ENCODE measurements around the gene HOXD11.

HOXD11 gene

DNA sequence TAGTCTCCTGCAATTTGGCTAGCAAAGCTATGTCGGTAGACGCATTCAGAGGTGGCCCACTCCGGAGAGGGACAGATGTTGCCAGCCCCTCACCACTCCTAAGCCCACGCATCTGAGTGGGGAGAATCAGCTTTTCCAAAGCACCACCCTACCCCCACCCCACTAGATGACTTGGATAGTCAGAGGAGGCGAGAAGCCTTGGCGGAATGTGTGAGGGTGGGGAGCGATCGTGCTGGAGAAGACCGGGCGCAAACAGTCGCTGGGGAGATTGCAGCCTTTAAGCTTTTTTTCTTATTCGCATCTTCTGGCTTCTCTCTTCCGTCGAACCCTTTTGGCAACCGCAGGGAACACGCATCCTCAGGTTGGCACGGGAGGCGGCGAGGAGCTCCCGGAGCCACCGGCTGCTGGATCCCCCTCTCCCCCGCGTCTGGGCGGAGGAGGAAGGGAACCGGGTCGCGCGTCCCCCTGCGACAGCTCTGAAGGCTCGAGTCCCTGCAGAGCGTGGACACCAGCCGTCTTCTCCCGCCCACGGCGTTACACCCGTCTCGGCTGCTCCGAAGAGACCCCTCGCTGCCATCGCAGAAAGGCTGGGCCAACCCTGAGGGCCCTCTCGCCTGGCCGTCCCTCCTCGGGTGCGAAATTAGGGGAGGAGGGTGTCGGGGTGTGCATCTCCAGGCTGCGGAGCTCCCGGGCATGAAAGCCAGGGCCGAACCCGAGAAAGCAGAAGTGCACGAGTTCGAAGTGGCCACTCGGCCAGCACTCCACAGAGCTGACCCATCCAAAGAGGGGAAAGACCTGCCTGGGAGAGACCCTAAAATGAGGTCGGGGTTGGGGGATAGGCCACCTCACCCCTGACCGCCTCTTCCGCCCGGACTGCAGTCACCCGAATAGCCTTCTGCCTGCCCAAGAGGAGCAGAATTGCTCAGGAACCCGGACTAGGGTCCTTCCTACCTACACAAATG is 35.5 kb upstream of the HOXD11 start:
- Histone ChIP-seq H3K27me3 (no peaks in the 10 kb centered on the region), H3K4me3 (ENCODE audit: low read depth, low read length) (no peak overlapping the region), H3K9me3 (no peaks in the 10 kb centered on the region), H3K4me1 (no peaks in the 10 kb centered on the region), H3K36me3 (no peaks in the 10 kb centered on the region)
- no peak for TF ChIP-seq CTCF (IDR thresholded peaks at IDR 0.05; ENCODE audit: low read depth, low read length)
- DNase-seq = no peak

DNA sequence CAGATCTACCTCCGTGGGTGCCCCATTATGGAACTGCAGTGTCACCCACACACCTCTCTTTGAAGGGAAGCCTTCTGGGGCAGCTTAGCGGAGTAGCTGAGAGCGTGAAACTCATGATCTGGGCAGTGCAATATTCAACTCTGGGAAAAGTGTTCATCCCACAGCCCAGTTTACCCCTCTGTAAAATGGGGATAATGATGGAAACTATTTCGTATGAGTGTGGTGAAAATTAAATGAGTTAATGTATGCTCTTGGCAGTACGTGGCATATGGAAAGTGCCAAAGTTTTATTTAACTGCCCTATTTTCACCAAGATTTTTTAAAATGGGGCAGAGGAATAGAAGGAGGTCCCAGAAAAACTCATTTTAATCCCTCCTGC is 34.8 kb upstream of the HOXD11 start:
- H3K27me3 ChIP-seq = no peaks in the 10 kb centered on the region
- TF ChIP-seq CTCF (IDR thresholded peaks at IDR 0.05; ENCODE audit: low read depth, low read length) = no peak

GRCh38 chr2:176072951-176073904 is 33.9 kb upstream of the HOXD11 start:
- H3K36me3 ChIP-seq = no peaks in the 10 kb centered on the region
- TF ChIP-seq CTCF (IDR thresholded peaks at IDR 0.05; ENCODE audit: low read depth, low read length) = no peak
- DNase-seq = no peak
- no peaks in the 10 kb centered on the region for H3K9me3 ChIP-seq
- no peak overlapping the region for H3K4me3 ChIP-seq (ENCODE audit: low read depth, low read length)
- no peaks in the 10 kb centered on the region for H3K4me1 ChIP-seq
- H3K27me3 ChIP-seq = no peaks in the 10 kb centered on the region; the same call in 1 of the 2 replicates

More for the DNA sequence above, 34.8 kb upstream of the HOXD11 start:
- no peaks in the 10 kb centered on the region for H3K9me3 ChIP-seq
- H3K36me3 ChIP-seq = no peaks in the 10 kb centered on the region
- no peaks in the 10 kb centered on the region for H3K4me1 ChIP-seq
- no peak overlapping the region for H3K4me3 ChIP-seq (ENCODE audit: low read depth, low read length)
- DNase-seq = no peak

DNA sequence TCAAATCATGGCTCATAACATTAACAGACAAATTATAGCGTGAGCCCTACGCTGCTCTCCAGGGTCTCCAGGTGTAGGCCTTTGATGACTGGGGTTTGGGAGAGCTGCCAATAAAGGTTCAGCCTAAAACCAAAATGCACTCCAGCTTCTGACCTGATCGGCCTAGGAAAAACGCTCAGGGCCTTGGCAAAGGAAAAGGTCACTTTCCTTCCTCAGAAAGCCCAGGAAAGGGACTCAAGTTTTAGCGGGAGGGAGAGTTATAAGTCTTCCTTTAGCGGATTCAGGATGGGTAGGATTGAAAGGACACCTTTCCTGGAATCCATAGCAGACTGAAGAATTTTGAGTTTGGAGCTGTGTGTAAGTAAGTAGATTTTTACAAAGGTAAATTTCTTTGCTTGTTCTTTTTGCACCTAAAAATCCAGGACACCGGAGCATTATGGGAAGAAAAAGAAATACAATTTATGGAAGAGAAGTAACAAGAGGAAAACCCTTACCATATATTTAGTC is 32.1 kb upstream of the HOXD11 start:
- no peaks in the 10 kb centered on the region for H3K9me3 ChIP-seq
- DNase-seq = no peak
- H3K27me3 ChIP-seq = peaks cover 13% of the 10 kb centered on the region; the same call in 1 of the 2 replicates
- no peaks in the 10 kb centered on the region for H3K4me1 ChIP-seq
- no peak overlapping the region for H3K4me3 ChIP-seq (ENCODE audit: low read depth, low read length)
- no peak for TF ChIP-seq CTCF (IDR thresholded peaks at IDR 0.05; ENCODE audit: low read depth, low read length)
- no peaks in the 10 kb centered on the region for H3K36me3 ChIP-seq

GRCh38 chr2:176075481-176075880 is 31.6 kb upstream of the HOXD11 start:
- DNase-seq = no peak

More at GRCh38 chr2:176075481-176075880, 31.6 kb upstream of the HOXD11 start:
- Histone ChIP-seq H3K4me3 (ENCODE audit: low read depth, low read length) (no peak overlapping the region), H3K9me3 (no peaks in the 10 kb centered on the region), H3K36me3 (no peaks in the 10 kb centered on the region), H3K27me3 (peaks cover 16% of the 10 kb centered on the region), H3K4me1 (no peaks in the 10 kb centered on the region)
- no peak for TF ChIP-seq CTCF (IDR thresholded peaks at IDR 0.05; ENCODE audit: low read depth, low read length)

All from BE2C (cell line).